GM11168 (cell line): ENCODE data around the gene AADACL4.
"Not testable (repeated sequence)": the region's sequence is repeated elsewhere in the genome, so short reads cannot be mapped to it uniquely, and the experiment has no call there.

Source experiments
- in situ Hi-C: fragments of 300-500 bp; cut with MboI; formaldehyde crosslinking; loops from one replicate; pipeline ENCODE4 v1.12.0; 2022; ENCODE audit warnings: low sequenced_read_pairs; ENCODE audit not compliant: unreplicated experiment

The AADACL4 gene

DNA sequence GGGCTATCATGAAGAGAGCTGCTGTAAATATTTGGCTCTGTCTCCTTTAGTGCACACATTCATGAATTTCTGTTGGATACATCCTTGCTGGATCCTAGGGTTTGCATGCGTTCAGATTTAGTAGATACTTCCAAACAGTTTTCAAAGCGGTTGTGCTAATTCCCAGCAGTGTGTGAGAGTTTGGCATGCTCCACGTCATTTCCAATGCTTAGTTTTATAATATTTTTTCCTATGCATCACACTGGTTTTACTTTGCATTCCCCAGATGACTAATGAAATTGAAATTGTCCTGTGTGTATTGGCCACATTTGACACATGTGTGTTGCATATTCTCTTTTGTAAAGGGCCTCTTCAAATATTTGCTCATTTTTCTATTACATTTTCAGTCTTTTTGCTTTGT, 53.5 kb downstream of the AADACL4 start:
- in situ Hi-C loops = no loop called here

DNA sequence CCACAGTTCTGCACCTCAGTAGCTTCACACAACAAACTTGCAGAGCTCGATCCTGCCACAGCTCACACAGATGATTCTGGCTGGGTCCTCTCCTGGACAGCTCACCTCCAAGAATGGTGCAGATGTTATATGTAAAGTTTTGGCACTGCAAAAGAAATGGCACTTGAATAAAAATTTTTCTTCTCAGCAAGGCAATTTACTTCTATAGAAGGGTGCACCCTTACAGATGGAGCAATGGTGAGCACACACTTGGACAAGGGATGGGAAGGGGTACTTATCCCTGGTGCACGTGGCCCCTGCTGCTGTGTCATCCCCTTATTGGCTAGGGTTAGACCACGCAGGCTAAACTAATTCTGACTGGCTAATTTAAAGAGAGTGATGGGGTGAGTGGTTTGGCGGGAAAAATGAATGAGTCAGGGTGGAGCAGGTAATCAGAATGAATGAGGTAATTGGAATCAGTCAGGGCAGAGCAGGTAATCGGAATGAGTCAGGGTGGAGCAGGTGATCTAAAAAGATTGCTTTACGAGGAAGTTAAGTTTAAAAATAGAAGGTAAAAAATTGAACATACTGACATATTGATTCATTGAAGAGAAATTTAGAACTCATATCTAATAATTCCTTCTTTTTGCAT, 60.1 kb downstream of the AADACL4 start:
- in situ Hi-C loops = no loop called here

DNA sequence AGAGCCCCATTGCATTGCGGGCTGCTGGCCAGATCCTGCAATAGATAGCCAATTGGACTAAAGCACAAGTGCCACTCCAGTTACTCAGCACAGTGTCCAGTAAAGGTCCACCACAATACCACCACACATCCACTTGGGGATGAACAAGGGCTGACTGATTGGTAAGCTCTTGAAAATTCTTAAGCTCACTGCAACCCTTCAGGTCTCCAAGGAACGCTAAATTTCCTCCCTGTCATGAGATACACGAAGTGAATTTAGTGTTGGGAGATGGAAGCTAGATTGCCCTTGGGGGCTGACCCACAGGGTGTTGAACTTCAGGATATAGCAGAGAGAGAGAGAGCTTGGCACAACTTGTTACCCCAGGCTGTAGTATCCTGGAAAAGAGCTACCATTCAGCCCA, 62.2 kb downstream of the AADACL4 start:
- in situ Hi-C loops = no loop called here

DNA sequence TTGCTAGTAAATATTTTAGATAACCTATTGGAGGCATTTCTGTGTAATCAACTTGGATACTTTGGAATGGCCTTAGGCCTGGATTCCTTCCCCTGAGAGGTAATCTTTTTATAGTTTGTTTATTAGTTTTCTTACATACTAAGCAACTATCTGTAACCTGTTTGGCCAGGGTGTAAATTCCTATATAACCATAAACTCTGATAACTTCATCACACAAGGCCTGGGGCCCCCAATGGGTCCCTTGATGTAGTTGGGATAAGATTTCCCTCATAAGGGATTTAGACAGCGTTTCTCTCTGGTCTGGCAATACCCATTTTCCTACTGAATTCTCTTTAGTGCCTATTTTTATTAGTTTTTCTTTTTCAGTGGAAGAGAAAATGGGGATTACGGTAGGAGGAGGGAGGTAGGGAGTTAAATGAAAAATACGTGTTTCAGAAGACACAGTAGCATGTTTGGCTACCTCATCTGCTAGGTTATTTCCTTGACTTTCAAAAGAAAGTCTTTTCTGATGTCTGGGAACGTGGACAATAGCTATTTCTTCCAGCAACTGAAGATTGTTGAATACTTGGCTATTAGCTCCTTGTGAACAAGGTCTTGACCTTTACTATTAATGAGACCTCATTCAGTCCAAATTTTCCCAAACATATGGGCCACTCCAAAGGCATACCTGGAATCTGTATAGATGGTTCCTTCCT, 64.7 kb downstream of the AADACL4 start:
- in situ Hi-C loops = no loop called here

DNA sequence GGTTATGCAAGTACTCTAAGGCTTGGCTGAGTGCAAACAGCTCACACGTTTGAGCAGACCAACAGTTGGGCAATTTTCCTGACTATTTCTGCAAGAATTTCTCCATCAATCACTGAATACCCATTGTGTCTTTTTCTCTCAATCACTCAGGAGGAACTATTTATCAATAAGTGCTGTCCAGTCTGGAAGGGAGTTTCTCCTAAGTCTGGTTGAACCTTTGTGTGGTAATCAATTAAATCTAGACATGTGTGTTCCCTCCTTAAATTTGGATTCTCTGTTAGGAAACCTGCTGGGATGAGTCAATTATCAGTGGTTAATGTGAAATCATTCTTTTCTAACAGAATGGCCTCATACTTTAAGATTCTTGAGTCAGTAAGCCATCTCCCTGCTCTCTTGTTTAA, 65.2 kb downstream of the AADACL4 start:
- in situ Hi-C loops = no loop called here

DNA sequence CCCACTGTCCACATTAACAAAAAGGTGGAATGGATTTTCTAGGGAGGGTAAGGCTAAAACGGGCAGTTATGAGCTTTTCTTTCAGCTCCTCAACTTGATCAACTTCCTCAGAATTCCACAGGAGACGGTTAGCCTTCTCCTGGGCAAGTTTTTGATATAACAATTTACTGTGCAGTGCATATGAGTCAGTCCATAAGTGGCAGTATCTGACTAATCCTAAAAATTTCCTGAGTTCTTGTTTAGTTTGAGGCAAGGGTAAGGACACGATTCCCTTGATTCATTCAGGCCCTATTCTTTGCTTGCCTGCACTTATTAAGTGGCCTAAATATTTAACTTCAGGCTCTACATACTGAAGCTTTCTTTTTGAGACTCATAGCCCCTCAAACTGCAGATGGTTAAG, 65.8 kb downstream of the AADACL4 start:
- in situ Hi-C loops = no loop called here

DNA sequence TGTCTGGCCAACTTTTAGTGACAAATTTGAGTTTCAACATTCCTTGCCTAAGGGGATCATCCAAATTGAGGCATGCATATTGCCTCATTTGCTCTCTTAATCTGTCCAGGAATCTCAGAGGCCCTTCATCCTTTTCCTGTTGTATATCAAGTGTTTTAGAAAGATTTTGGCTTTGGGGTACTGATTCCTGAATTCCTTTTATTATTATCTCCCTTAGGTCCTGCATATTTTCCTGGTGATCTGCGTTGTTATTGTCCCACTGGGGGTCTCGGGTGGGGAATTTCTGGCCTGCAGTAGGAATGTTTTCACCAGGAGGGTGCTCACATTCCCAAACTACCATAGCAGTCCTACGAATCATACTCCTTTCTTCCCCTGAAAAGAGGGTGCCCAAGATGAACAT, 67.7 kb downstream of the AADACL4 start:
- in situ Hi-C loops = no loop called here

DNA sequence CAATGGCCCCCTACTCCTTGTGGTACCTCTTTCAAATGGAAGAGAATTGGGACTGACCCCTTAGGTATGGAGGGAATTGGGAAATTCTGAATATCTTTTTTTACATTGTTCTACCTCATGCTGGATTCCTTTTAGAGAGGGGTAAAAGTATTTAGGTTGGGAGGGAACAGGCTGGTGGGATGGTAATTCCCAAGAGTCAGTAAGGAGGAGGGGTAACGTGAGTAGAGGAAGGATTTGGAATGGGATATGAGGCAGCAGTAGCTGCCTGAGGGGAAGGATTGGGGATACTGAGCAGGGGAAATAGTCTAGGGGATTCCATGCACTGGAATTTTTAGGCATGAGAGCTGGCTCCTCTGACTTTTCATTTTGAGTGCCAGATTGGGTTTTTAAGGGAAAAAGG, 68.2 kb downstream of the AADACL4 start:
- in situ Hi-C loops = no loop called here

DNA sequence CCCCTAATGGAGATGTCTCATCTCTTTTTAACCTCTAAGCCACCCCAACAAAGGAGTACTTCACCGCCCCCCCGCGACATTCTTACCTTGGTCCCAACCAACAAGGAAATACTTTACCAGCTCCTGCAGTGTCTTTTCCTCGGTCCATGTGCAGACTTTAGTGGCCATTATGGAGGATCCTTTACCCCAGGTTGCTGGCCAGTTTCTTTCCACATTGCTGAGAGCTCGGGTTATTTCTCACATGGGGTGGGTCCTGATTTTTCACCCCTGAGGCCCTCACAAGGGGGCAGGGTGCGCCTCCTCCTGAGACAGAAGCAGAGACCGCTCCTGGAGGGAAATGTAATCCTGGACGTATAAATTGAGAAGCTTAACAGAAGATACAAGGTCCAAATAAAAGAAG, 69.0 kb downstream of the AADACL4 start:
- in situ Hi-C loops = no loop called here

DNA sequence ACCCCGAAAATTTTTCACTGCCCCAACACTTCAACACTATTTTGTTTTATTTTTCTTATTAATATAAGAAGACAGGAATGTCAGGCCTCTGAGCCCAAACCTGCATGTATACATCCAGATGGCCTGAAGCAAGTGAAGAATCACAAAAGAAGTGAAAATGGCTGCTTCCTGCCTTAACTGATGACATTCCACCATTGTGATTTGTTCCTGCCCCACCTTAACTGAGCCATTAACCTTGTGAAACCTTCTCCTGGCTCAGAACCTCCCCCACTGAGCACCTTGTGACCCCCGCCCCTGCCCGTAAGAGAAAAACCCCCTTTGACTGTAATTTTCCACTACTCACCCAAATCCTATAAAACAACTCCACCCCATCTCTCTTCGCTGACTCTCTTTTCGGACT, 69.8 kb downstream of the AADACL4 start:
- in situ Hi-C loops = not testable (repeated sequence)

DNA sequence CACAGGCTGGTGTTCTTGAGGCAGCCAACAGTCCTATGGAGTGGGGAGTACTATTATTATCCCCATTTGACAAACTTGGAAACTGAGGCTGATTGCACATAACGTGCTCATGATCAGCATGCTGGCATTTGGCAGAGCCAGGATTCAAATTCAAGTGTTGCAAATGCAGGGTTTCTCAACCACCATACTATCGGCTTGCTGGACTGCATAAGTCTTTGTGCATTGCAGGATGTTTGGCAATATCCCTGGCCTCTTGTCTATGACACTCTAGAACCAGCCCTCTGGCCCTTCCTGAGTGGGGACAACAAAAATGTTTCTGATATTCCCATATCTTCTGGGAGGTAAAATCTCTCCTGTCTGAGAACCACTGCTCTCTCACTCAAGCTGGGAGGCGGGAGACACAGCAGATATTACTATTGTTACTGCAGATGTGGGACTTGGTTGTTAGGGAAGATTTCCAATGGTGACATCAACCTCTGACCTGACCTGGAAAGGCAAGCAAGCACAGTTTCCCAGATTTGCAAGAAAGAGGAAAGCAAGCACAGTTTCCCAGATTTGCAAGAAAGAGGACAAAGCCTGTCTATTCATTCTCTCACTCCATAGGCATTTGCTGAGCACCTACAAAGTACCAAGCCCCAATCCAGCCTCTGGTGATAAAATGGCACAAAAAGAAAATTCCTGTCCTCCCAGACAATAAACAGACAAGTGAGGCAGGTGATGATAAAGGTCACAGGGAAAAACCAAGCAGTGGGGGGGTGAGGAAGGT, 71.0 kb downstream of the AADACL4 start:
- in situ Hi-C loops = no loop called here

DNA sequence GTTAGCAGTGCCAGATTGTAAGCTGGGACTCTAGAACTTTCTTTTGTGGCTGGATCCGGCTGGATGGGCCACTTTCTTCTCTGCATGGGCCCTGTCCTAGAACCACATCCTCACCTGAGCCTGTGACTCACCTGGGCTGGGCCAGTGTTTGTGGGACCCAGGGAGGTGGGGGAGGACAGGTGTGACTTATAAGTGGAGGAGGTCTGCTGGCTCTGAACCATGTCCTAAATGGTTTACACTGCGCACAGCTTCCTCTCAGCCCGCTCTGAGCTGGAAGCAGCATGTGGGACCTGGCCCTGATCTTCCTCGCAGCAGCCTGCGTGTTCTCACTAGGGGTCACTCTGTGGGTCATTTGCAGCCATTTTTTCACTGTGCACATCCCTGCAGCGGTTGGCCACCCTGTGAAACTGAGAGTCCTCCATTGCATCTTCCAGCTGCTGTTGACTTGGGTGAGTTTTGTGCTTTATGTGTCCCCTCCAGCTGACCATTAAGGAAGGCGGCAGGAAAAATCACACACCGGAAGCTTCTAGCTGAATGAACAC, 72.1 kb downstream of the AADACL4 start, which contains the start of gene AADACL3:
AADACL3 (plus strand) TSS at position 215 of the 542 bp plus-strand sequence; CDS start at position 282, 67 bp downstream.
- in situ Hi-C loops = no loop called here
